ENCODE measurements around the gene GHRH. TPM values are rescaled to one million over a fixed set of nuclear protein-coding genes. Genes with fewer than 3 reads are reported as not detected.

The GHRH gene
- total RNA-seq, 1 donor: not detected

DNA sequence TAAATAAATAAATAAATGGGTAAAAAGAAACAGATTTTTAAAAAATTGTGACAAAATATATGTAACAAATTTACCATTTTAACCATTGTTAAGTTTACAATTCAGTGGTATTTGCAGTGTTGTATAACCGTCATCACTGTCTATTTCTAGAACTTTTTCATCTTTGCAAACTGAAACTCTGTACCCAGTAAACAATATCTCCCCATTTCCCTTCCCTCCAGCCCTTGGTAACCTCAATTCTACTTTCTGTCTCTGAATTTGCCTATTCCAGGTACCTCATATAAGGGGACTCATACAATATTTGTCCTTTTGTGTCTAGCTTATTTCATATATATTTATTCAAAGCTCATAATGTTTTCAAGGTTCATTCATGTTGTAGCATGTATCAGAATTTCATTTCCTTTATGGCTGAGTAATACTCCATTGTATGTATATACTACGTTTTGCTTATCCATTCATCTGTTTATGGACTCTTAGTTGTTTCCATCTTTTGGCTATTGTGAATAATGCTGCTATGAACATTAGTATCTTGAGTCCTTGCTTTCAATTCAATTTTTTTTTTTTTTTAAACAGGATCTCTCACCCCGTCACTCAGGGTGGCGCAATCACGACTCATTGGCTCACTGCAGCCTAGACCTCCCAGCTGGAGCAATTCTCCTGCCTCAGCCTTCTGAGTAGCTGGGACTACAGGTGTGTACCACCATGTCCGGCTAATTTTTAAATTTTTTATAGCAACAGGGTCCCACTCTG, 36.8 kb upstream of the GHRH start:
- H3K4me3 ChIP-seq (ENCODE audit: low read depth, low read length): no peak overlapping the region
- TF ChIP-seq, protein P1, sequence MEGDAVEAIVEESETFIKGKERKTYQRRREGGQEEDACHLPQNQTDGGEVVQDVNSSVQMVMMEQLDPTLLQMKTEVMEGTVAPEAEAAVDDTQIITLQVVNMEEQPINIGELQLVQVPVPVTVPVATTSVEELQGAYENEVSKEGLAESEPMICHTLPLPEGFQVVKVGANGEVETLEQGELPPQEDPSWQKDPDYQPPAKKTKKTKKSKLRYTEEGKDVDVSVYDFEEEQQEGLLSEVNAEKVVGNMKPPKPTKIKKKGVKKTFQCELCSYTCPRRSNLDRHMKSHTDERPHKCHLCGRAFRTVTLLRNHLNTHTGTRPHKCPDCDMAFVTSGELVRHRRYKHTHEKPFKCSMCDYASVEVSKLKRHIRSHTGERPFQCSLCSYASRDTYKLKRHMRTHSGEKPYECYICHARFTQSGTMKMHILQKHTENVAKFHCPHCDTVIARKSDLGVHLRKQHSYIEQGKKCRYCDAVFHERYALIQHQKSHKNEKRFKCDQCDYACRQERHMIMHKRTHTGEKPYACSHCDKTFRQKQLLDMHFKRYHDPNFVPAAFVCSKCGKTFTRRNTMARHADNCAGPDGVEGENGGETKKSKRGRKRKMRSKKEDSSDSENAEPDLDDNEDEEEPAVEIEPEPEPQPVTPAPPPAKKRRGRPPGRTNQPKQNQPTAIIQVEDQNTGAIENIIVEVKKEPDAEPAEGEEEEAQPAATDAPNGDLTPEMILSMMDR (IDR thresholded peaks at IDR 0.05; ENCODE audit: insufficient read depth, low read length): no peak
- DNase-seq (ENCODE audit: low read depth): peak; percentile 74

DNA sequence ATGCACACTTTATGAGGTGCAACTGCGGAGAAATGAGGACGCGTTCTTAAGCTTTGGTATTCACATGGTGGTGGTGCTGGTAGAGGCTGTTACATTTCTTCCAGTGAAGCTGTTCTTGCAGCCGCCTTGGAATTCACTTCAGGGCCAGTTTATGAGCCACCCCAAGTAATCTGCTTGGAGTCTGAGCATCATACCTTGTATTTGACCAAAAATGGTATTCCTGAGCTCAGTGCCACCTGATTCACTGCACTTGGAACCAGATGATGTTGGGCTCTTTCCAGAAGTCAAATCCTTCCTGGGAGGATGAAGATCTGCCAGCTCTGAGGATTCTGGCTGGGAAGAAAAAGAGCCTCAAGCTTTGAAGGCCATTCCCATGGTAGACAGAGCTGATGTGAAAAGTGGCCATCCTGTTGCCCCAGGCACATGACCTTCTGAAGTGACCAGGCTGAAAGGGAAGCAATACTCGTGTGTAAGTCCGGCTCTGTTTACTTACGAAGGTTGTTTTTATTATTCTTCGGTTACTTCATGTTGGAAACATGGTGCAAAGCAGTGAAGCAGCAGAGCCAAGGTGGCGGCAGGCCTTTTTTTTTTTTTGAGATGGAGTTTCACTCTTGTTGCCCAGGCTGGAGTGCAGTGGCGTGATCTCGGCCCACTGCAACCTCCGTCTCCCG, 35.6 kb upstream of the GHRH start:
- DNase-seq (ENCODE audit: low read depth): peak; percentile 96
- TF ChIP-seq, protein P1 (IDR thresholded peaks at IDR 0.05; ENCODE audit: insufficient read depth, low read length): no peak
- no peak overlapping the region for H3K4me3 ChIP-seq (ENCODE audit: low read depth, low read length)

DNA sequence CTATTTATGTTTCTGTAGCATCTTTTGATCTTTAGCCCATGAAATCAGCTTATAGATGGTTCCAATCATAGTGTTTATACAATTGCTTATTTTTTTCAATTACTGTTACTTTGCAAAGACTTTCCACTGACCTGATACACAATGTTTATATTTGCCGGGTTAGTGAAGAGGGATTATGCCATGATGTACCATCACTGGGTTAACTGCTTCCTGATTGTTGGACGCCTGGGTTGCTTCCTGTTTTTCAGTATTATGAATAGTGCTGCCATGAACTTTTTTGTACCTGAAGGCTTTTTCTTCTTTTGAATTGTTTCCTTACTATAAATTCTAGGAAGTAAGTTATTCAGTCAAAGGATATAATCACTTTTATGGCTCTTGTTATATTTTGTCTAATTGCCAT, 34.8 kb upstream of the GHRH start:
- DNase-seq (ENCODE audit: low read depth): no peak
- TF ChIP-seq, protein P1 (IDR thresholded peaks at IDR 0.05; ENCODE audit: insufficient read depth, low read length): no peak
- H3K4me3 ChIP-seq (ENCODE audit: low read depth, low read length): no peak overlapping the region

DNA sequence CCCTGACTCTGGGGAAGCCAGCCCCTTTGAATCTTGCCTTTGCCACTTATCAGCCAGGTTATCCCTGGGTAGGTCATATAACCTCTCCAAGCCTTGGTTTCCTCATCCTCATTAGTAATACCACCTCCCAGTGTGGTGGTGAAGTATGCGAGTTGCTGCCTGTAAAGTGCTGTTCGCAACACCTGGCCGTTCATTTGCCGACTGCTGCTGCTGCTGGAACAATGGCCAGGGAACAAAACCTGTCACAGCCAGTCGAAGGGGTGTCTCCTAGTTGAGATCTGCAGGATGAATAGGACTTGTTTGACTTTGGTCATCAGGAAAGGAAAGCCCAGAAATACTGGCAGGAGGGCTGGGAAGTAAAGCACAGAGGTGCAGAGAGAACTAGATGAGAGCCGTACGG, 34.0 kb upstream of the GHRH start:
- DNase-seq (ENCODE audit: low read depth): no peak
- TF ChIP-seq, protein P1 (IDR thresholded peaks at IDR 0.05; ENCODE audit: insufficient read depth, low read length): no peak
- H3K4me3 ChIP-seq (ENCODE audit: low read depth, low read length): no peak overlapping the region

DNA sequence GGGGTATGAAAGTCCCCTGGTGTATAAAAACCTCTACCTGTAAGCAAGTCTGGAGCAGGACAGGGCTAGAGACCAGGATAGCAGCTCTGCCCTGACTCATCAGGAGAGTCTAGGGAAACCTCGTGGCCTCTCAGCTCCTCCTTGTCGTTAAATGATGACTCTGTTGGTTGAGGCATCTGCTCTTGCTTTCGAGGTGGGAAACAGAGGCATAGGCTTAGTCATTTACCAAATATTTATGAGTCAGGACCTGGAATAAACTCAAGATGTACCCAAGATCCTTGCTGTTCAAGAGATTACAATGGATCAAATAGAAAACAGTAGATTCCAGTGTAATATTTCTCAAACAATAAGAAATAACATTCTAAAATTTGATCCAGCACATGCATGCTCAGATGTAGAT, 33.4 kb upstream of the GHRH start:
- TF ChIP-seq, protein P1 (IDR thresholded peaks at IDR 0.05; ENCODE audit: insufficient read depth, low read length): no peak
- peak; percentile 95 for DNase-seq (ENCODE audit: low read depth)
- no peak overlapping the region for H3K4me3 ChIP-seq (ENCODE audit: low read depth, low read length)

DNA sequence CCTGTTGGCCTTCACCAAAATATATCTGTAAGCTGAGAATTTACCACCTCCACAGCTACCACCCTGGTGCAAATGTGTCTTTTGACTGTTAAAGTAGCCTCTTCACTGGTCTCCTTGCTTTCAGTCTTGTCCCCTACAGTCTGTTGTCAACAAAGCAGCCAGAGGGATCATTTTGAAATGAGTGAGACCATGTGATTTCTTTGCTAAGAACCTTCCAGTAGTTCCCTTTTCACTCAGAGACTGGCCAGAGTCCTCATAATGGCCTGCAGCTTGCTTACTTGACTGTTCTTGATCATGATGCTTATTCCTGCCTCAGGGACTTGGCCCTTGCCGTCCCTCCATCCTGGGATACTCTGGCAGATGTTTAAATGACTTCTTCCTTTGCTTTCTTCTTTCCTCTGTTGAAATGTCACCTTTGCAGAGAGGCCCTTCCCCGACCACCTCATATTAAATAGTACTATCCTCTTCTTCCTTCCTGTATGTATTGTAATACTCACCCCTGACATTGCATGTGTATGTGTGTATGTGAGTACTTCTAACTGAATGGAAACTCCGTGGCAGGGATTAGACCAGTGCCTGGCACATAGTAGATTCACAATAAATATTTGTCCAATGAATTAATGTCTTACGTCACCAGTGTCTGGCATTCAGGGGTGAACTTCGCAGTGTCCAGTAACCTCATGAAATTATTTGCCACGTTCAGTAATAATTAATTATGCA, 32.8 kb upstream of the GHRH start:
- no peak overlapping the region for H3K4me3 ChIP-seq (ENCODE audit: low read depth, low read length)
- TF ChIP-seq, protein P1 (IDR thresholded peaks at IDR 0.05; ENCODE audit: insufficient read depth, low read length): no peak
- DNase-seq (ENCODE audit: low read depth): no peak
